GM18873 (cell line): ENCODE measurements around the gene MBD2.

ENCODE experiments used
- ATAC-seq: cut with Tn5 transposase; IDR thresholded peaks from one replicate; pipeline ENCODE4 v1.9.1; 2021; ENCODE audit warnings: mild to moderate bottlenecking, moderate library complexity, moderate number of reproducible peaks; ENCODE audit not compliant: unreplicated experiment, low FRiP score

The MBD2 gene

GRCh38 chr18:54116541-54117257 is 107.8 kb downstream of the MBD2 start:
- no peak for ATAC-seq

GRCh38 chr18:54112356-54112755 is 112.1 kb downstream of the MBD2 start:
- no peak for ATAC-seq

DNA sequence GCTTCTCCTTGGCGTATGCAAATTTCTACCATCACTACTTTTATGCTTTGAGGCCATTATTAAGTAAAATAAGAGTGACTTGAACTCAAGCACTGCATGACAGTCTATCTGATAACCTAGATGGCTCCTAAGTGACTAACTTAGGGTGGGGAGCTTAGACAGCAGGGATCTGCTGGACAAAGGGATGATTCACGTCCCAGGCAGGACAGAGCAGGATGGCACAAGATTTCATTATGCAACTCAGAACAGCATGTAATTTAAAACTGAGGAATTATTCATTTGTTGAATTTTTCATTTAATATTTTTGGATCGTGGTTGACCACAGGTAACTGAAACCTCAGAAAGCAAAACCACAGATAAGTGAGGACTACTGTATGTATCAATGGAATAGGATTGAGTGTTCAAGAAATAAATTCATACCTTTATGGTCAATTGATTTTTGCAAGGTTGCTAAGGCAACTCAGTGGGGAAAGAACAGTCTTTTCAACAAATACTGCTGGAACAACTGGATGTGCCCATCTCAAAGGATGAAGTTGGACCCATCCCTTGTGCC is 115.3 kb downstream of the MBD2 start:
- ATAC-seq = no peak

DNA sequence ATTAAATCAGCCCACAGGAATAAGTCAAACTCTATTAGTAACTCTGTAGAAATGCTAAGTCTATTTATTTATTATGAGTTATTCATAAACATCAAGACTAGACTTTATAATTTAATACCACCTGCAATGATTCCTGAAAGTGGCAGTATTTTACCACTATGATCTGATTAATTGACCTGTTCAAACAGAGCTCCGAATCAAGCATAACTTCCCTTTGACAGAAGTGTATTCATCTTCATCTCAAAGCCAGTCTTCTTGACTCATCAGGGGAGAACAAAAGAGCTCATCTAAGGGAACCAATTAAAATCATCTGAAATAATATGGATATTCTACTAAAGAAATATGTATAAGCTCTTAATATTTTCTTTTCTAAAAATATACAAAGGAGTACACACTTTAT is 122.3 kb downstream of the MBD2 start:
- ATAC-seq = no peak
